ENCODE measurements around the gene FAM9A. TPM values are rescaled to one million over a fixed set of nuclear protein-coding genes. Genes with fewer than 3 reads are reported as not detected.

FAM9A gene
- total and polyA plus RNA-seq, 9 of the 15 experiments (the other 6 are each of a cell fraction or from before 2014, with no cell fraction given): 0.07 TPM; not detected in 8

DNA sequence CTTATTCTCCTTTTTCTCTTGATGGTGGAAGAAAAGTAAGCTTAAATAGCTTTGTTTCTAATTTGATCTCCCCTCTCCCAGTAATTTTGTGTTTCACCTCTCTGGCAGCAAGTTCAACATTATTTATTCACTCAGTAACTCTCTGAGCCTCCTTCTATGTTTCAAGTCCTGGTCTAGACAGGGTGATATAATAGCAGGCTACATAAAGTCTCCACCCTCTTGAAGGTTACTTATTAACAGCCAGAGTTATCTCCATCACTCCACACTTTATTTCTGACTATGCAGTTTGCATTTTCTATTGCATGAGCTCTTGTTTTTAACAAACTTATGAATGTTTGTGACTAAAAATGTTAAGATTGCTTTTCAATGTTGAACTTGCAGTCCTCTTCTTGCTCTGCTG lies 51.5 kb downstream of the FAM9A start:
- no peaks in the 10 kb centered on the region for H3K36me3 ChIP-seq (ENCODE audit: control insufficient read depth, insufficient read depth, low read length)
- ATAC-seq: no peak
- TF ChIP-seq PML (IDR thresholded peaks at IDR 0.05; ENCODE audit: low read length) (no peak), ELF4 (CRISPR knock-in tag; IDR thresholded peaks at IDR 0.05) (no peak), CSDE1 (IDR thresholded peaks at IDR 0.05) (no peak), SMARCB1 (IDR thresholded peaks at IDR 0.05; ENCODE audit: insufficient read length, low read depth) (no peak), SP1 (CRISPR knock-in tag; IDR thresholded peaks at IDR 0.05) (no peak), FOXA3 (CRISPR knock-in tag; conservative IDR thresholded peaks at IDR 0.05 in 1 of 2, IDR thresholded peaks at IDR 0.05 in 1 of 2) (no peak), ILK (tag; IDR thresholded peaks at IDR 0.05; ENCODE audit: borderline replicate concordance, low read depth) (no peak), GTF2F1 (IDR thresholded peaks at IDR 0.05; ENCODE audit: low read depth, low read length) (no peak), HSF4 (CRISPR knock-in tag; IDR thresholded peaks at IDR 0.05; ENCODE audit: borderline replicate concordance) (no peak), MIER1 (IDR thresholded peaks at IDR 0.05; ENCODE audit: low read depth) (no peak)
- TF ChIP-seq, protein P1, sequence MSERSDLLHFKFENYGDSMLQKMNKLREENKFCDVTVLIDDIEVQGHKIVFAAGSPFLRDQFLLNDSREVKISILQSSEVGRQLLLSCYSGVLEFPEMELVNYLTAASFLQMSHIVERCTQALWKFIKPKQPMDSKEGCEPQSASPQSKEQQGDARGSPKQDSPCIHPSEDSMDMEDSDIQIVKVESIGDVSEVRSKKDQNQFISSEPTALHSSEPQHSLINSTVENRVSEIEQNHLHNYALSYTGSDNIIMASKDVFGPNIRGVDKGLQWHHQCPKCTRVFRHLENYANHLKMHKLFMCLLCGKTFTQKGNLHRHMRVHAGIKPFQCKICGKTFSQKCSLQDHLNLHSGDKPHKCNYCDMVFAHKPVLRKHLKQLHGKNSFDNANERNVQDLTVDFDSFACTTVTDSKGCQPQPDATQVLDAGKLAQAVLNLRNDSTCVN (CRISPR knock-in tag; IDR thresholded peaks at IDR 0.05): no peak
- TF ChIP-seq, protein P2, sequence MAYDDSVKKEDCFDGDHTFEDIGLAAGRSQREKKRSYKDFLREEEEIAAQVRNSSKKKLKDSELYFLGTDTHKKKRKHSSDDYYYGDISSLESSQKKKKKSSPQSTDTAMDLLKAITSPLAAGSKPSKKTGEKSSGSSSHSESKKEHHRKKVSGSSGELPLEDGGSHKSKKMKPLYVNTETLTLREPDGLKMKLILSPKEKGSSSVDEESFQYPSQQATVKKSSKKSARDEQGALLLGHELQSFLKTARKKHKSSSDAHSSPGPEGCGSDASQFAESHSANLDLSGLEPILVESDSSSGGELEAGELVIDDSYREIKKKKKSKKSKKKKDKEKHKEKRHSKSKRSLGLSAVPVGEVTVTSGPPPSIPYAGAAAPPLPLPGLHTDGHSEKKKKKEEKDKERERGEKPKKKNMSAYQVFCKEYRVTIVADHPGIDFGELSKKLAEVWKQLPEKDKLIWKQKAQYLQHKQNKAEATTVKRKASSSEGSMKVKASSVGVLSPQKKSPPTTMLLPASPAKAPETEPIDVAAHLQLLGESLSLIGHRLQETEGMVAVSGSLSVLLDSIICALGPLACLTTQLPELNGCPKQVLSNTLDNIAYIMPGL (CRISPR knock-in tag; IDR thresholded peaks at IDR 0.05): no peak
- TF ChIP-seq, protein P3, sequence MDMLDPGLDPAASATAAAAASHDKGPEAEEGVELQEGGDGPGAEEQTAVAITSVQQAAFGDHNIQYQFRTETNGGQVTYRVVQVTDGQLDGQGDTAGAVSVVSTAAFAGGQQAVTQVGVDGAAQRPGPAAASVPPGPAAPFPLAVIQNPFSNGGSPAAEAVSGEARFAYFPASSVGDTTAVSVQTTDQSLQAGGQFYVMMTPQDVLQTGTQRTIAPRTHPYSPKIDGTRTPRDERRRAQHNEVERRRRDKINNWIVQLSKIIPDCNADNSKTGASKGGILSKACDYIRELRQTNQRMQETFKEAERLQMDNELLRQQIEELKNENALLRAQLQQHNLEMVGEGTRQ (CRISPR knock-in tag; IDR thresholded peaks at IDR 0.05): no peak
- TF ChIP-seq, protein P4, sequence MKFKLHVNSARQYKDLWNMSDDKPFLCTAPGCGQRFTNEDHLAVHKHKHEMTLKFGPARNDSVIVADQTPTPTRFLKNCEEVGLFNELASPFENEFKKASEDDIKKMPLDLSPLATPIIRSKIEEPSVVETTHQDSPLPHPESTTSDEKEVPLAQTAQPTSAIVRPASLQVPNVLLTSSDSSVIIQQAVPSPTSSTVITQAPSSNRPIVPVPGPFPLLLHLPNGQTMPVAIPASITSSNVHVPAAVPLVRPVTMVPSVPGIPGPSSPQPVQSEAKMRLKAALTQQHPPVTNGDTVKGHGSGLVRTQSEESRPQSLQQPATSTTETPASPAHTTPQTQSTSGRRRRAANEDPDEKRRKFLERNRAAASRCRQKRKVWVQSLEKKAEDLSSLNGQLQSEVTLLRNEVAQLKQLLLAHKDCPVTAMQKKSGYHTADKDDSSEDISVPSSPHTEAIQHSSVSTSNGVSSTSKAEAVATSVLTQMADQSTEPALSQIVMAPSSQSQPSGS (CRISPR knock-in tag; IDR thresholded peaks at IDR 0.05): no peak

More for the DNA sequence above, 51.5 kb downstream of the FAM9A start:
- ChIA-PET POLR2A (no interaction called here), CTCF (ENCODE audit: low intra/inter-chr PET ratio) (interaction anchor here (1.0 to 1.4 kb wide), 2 partner anchors 66 to 1368 kb away, joined by 3 to 4 read pairs; no protein-coding TSS in a partner anchor)
- no peaks in the 10 kb centered on the region for H3K9me3 ChIP-seq (replicated peaks; ENCODE audit: control insufficient read depth, insufficient read depth, low read depth, low read length)
- no peaks in the 10 kb centered on the region for H3K27me3 ChIP-seq (ENCODE audit: control insufficient read depth in 2 of 2, insufficient read depth in 2 of 2, low read length in 2 of 2)
- H3K4me2 ChIP-seq (ENCODE audit: insufficient read depth, low read length): no peak overlapping the region
- no peak overlapping the region for H3K4me3 ChIP-seq
- H2AFZ ChIP-seq (ENCODE audit: low read depth, low read length): no peak overlapping the region
- intact Hi-C loops (cut with micrococcal nuclease): loop anchor here (1.0 to 10.0 kb wide), 2 partner anchors 66 to 1245 kb away; no protein-coding TSS in a partner anchor
- H4K20me1 ChIP-seq (replicated peaks; ENCODE audit: control insufficient read depth, insufficient read depth, low read length): no peaks in the 10 kb centered on the region
- no peak for DNase-seq (ENCODE audit: extremely low read depth in 1 of 4, low spot score in 3 of 4)
- FAIRE-seq: no peak
- no peaks in the 10 kb centered on the region for H3K4me1 ChIP-seq (replicated peaks in 1 of 2; ENCODE audit: control insufficient read depth in 2 of 2, insufficient read depth in 2 of 2, low read length in 2 of 2)
- H3K9me1 ChIP-seq (ENCODE audit: control insufficient read depth, insufficient read depth, low read length): no peaks in the 10 kb centered on the region
- no peak overlapping the region for H3K27ac ChIP-seq (ENCODE audit: extremely low read depth, low read depth, low read length)
- in situ Hi-C loops (cut with MboI): loop anchor here (10.0 kb wide), 1 partner anchor 1365 kb away; no protein-coding TSS in a partner anchor
- no peaks in the 10 kb centered on the region for H3K79me2 ChIP-seq (ENCODE audit: control insufficient read depth, insufficient read depth, low read length)
- H3K9ac ChIP-seq (ENCODE audit: insufficient read depth in 1 of 2, low read depth in 2 of 2, low read length in 2 of 2): no peak overlapping the region
- no TSS peak for BruUV-seq (replicated peaks)

Measured in K562 (cell line).